Measurements from ENCODE around the gene SLC24A3.

SLC24A3 gene

GRCh38 chr20:19431316-19431700 is 218.9 kb downstream of the SLC24A3 start:
- no peak for DNase-seq

GRCh38 chr20:19431906-19432305 is 219.5 kb downstream of the SLC24A3 start:
- DNase-seq, result no peak

- DNase-seq, result no peak
These were observed 221.2 kb downstream of the SLC24A3 start for GRCh38 chr20:19433371-19434350.

- no peak for DNase-seq
These were observed 222.9 kb downstream of the SLC24A3 start for GRCh38 chr20:19435316-19435715.

GRCh38 chr20:19435821-19436220 is 223.4 kb downstream of the SLC24A3 start:
- DNase-seq, result no peak

- DNase-seq, result no peak
These were observed 226.0 kb downstream of the SLC24A3 start for GRCh38 chr20:19438488-19438887.

- DNase-seq, result no peak
These were observed 228.5 kb downstream of the SLC24A3 start for GRCh38 chr20:19440660-19441527.

- no peak for DNase-seq
These were observed 233.8 kb downstream of the SLC24A3 start for GRCh38 chr20:19446246-19446645.

GRCh38 chr20:19448632-19449031 is 236.2 kb downstream of the SLC24A3 start:
- DNase-seq, result no peak

- DNase-seq, result no peak
These were observed 236.6 kb downstream of the SLC24A3 start for GRCh38 chr20:19449051-19449450.

- no peak for DNase-seq
These were observed 238.9 kb downstream of the SLC24A3 start for GRCh38 chr20:19451231-19451922.

- DNase-seq, result no peak
These were observed 239.5 kb downstream of the SLC24A3 start for GRCh38 chr20:19451923-19452295.

- DNase-seq, result no peak
These were observed 241.0 kb downstream of the SLC24A3 start for GRCh38 chr20:19453410-19453809.

- no peak for DNase-seq
These were observed 241.4 kb downstream of the SLC24A3 start for GRCh38 chr20:19453862-19454261.

- no peak for DNase-seq
These were observed 244.4 kb downstream of the SLC24A3 start for GRCh38 chr20:19456595-19457395.

- no peak for DNase-seq
These were observed 245.2 kb downstream of the SLC24A3 start for GRCh38 chr20:19457611-19458010.

GRCh38 chr20:19460386-19460785 is 247.9 kb downstream of the SLC24A3 start:
- DNase-seq, result no peak

GRCh38 chr20:19462491-19462890 is 250.0 kb downstream of the SLC24A3 start:
- DNase-seq, result no peak

GRCh38 chr20:19463597-19463996 is 251.2 kb downstream of the SLC24A3 start:
- DNase-seq, result no peak

GRCh38 chr20:19465536-19465935 is 253.1 kb downstream of the SLC24A3 start:
- no peak for DNase-seq

- DNase-seq, result no peak
These were observed 253.9 kb downstream of the SLC24A3 start for GRCh38 chr20:19466206-19466928.
